OCI-LY7 (cell line): ENCODE data around the gene CLMN.

ENCODE experiments used
- EZH2phosphoT487 ChIP-seq: fragments of 200-600 bp; sonication (generic); IDR thresholded peaks from 2 replicates; pipeline ENCODE4 v1.6.1; 2018; ENCODE audit warnings: low read depth, borderline replicate concordance, mild to moderate bottlenecking, mixed run types, antibody characterized with exemption, low read length, moderate library complexity, mixed read lengths
- TF ChIP-seq, protein P1 (sequence below): fragments of 200-600 bp; sonication (generic); conservative IDR thresholded peaks from 2 replicates; pipeline ENCODE4 v1.5.1; 2014; ENCODE audit warnings: mild to moderate bottlenecking, antibody characterized with exemption, low read length, moderate library complexity, mixed read lengths

DNA sequence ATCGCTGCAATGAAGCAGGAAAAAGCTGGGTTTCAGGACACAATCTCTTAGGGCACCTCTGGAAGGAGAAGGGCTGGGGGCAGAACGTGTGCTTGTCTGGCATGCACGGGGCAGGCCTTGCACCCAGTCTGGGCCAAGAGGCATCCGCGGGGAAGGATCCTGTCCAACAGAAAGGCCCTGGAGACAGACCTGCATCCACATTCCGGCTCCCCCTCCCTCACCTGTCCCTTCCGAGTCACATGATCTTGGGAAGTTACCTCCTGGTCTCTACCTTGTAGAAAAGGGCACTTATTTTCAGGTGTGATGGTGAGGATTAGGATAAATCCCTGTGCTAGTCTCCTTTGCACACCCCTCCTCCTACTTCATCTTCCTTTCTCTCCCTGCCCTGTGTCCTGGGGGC, 25.4 kb downstream of the CLMN start:
- TF ChIP-seq, protein P1, sequence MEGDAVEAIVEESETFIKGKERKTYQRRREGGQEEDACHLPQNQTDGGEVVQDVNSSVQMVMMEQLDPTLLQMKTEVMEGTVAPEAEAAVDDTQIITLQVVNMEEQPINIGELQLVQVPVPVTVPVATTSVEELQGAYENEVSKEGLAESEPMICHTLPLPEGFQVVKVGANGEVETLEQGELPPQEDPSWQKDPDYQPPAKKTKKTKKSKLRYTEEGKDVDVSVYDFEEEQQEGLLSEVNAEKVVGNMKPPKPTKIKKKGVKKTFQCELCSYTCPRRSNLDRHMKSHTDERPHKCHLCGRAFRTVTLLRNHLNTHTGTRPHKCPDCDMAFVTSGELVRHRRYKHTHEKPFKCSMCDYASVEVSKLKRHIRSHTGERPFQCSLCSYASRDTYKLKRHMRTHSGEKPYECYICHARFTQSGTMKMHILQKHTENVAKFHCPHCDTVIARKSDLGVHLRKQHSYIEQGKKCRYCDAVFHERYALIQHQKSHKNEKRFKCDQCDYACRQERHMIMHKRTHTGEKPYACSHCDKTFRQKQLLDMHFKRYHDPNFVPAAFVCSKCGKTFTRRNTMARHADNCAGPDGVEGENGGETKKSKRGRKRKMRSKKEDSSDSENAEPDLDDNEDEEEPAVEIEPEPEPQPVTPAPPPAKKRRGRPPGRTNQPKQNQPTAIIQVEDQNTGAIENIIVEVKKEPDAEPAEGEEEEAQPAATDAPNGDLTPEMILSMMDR: no peak
- no peak for TF ChIP-seq EZH2phosphoT487
